Prostate gland (tissue), 2 donors: ENCODE results near the gene RRP1B. TPM values are rescaled to one million over a fixed set of nuclear protein-coding genes. Genes with fewer than 3 reads are reported as not detected.
A peak's percentile ranks its signal among the peaks of the same experiment; 100 is the strongest.
"Not testable (repeated sequence)": the region's sequence is repeated elsewhere in the genome, so short reads cannot be mapped to it uniquely, and the experiment has no call there.

ENCODE experiments used
- DNase-seq: peaks from one replicate; pipeline ENCODE4 v3.0.0-alpha.2; 2019; ENCODE audit warnings: low spot score
- H3K27ac ChIP-seq, 2 donors: fragments of 200-600 bp; sonication (generic); 2 replicates each; pipeline ENCODE4 v1.5.1; 2017 to 2019
- H3K27me3 ChIP-seq: fragments of 200-600 bp; sonication (generic); replicated peaks from 2 replicates; pipeline ENCODE4 v1.5.1; 2019; ENCODE audit not compliant: insufficient read depth
- H3K36me3 ChIP-seq, 2 donors: fragments of 200-600 bp; sonication (generic); 1 replicate in 1 of 2; 2 replicates in 1 of 2; pipeline versions ENCODE4 v1.5.1 to v1.8.1; 2017 to 2019
- H3K4me1 ChIP-seq: fragments of 200-600 bp; sonication (generic); replicated peaks from 2 replicates; pipeline ENCODE4 v1.5.1; 2019
- H3K4me3 ChIP-seq, 2 donors: fragments of 200-600 bp; sonication (generic); 2 replicates each; pipeline ENCODE4 v1.5.1; 2017 to 2019
- H3K9me3 ChIP-seq: fragments of 200-600 bp; sonication (generic); 2 replicates; pipeline ENCODE4 v1.5.1; 2017
- POLR2A ChIP-seq: fragments of 450-650 bp; IDR thresholded peaks from one replicate; pipeline ENCODE4 v1.6.1; 2016; ENCODE audit warnings: antibody characterized with exemption, mild to moderate bottlenecking
- POLR2AphosphoS5 ChIP-seq: sonication (generic); formaldehyde crosslinking; IDR thresholded peaks from one replicate; pipeline ENCODE4 v1.6.1; 2017; ENCODE audit warnings: antibody characterized with exemption
- WGBS: methylation state at CpG from one replicate; pipeline ENCODE4 v1.1.5; 2018; 5-methylcytosine and 5-hydroxymethylcytosine counted together
- intact Hi-C: fragments of 100-400 bp; cut with DNase I; formaldehyde crosslinking; loops from one replicate; pipeline ENCODE4 v1.14.2; 2022
- total RNA-seq, 2 donors: library from RNA; depleted of rRNA; stranded (reverse); fragments of >200 nt; gene quantifications; one replicate each; pipeline ENCODE4 v1.1.0, GENCODE V29; 2016
- TF ChIP-seq, protein P1 (sequence below), 4 experiments: fragments of 200-600 bp in 2 of 4; fragments of 450-650 bp in 2 of 4; sonication (generic) in 2 of 4; IDR thresholded peaks; 1 replicate in 3 of 4; 2 replicates in 1 of 4; pipeline ENCODE4 v1.5.1; 2016 to 2019; ENCODE audit warnings: antibody characterized with exemption in 4 of 4, mild to moderate bottlenecking in 2 of 4, moderate library complexity in 2 of 4

The RRP1B gene
- total RNA-seq, 2 donors from 2014 or later, result 22.7 to 38.3 TPM

DNA sequence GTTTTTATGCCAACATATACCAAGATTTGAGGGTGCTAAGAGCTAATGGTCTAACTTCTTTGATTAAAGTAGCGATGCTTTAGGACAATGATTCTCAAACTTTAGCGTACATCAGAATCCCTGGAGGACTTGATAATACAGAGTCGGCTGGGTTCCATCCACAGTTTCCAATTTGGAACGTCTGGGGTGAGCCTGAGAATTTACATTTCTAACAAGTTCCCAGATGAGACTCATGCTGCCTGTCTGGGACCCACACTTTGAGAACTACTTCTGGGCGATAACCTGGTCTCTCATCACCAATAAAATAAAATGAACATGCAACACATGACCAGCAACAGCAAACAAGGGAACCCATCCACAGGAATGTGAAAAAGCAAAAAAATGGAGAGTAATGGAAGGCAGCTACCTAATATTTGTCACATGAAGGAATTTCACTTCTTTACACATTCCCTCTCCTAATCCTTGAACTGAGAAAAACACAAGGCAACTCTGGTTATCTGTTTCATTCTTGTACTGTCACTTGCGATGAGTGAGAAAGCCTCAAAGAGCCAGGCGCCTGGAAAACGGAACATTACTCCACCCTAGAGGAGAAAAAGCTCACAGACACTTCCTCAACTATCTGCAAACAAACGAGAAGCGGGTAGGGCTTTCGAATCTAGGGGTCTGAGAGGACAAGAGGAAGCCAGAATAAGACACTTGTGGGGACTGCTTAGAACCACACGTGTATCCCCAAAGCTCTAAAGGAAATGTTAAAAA, 14.0 kb upstream of the RRP1B start:
- TF ChIP-seq POLR2AphosphoS5 (peak; percentile 64), POLR2A (no peak)
- TF ChIP-seq, protein P1, sequence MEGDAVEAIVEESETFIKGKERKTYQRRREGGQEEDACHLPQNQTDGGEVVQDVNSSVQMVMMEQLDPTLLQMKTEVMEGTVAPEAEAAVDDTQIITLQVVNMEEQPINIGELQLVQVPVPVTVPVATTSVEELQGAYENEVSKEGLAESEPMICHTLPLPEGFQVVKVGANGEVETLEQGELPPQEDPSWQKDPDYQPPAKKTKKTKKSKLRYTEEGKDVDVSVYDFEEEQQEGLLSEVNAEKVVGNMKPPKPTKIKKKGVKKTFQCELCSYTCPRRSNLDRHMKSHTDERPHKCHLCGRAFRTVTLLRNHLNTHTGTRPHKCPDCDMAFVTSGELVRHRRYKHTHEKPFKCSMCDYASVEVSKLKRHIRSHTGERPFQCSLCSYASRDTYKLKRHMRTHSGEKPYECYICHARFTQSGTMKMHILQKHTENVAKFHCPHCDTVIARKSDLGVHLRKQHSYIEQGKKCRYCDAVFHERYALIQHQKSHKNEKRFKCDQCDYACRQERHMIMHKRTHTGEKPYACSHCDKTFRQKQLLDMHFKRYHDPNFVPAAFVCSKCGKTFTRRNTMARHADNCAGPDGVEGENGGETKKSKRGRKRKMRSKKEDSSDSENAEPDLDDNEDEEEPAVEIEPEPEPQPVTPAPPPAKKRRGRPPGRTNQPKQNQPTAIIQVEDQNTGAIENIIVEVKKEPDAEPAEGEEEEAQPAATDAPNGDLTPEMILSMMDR (IDR thresholded peaks at IDR 0.05), result peak; percentile 11 to 76 (median 54)
- intact Hi-C loops, result no loop called here
- peak; percentile 64 for DNase-seq
- Histone ChIP-seq H3K27ac (peak overlapping the region; percentile 46 to 67), H3K27me3 (no peaks in the 10 kb centered on the region), H3K9me3 (no peaks in the 10 kb centered on the region), H3K4me3 (no peak overlapping the region), H3K36me3 (no peaks in the 10 kb centered on the region), H3K4me1 (no peaks in the 10 kb centered on the region)
- WGBS, result 36% methylated on average over 12 of the region's 12 CpGs

DNA sequence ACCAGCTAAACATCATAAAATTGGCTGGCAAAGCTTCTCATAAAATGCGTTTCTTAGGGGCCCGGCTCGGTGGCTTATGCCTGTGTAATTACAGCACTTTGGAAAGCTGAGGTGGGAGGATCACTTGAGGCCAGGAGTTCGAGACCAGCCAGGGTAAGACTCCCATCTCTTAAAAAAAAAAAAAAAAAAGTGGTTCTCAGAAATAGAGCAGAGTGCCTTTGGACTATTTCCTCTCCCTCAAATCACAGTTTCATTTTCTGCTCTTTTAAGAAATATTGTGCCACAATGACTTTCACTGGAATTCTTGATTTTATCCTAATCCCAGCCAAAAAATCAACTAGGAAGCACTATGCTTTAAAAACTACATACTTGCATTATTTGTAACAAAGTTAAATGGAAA, 13.4 kb upstream of the RRP1B start:
- Histone ChIP-seq H3K27me3 (no peaks in the 10 kb centered on the region), H3K4me1 (no peaks in the 10 kb centered on the region), H3K4me3 (no peak overlapping the region), H3K36me3 (no peaks in the 10 kb centered on the region), H3K27ac (peak overlapping the region; percentile 46 to 67), H3K9me3 (no peaks in the 10 kb centered on the region)
- intact Hi-C loops, result no loop called here
- WGBS, result 16% methylated on average over 4 of the region's 4 CpGs
- DNase-seq, result no peak
- no peak for TF ChIP-seq POLR2AphosphoS5
- no peak for TF ChIP-seq POLR2A
- TF ChIP-seq, protein P1 (IDR thresholded peaks at IDR 0.05), result no peak

DNA sequence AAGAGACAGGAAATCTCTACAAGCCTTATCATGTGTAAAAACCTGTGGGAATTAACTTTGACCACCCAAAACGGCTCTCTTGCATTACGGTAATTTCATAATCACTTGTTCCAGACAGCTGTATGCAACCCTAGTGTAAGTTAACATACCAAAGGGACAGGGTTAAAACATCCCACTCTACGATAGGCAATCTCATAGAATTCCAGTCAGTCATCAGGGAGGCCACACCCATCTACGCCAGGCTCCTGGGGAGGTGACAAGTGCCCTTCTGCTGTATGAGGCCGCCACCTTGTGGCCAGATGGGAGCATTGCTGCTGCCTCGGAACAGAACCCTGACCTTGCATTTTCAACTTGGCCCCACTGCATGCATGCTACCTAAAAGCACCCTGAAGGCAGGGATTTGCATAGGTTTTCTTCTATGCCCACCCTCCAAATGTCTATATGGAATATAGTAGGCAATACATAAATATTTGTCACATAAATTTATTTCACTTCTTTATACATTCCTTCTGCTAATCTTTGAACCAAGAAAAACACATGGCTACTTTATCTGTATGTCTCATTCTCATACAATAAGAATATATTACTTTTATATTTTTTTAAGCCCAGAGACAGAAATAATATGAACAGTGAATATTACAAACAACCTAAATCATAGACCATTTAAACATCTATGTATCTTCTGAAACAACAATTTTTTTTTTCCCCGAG, 12.7 kb upstream of the RRP1B start:
- H3K27me3 ChIP-seq, result no peaks in the 10 kb centered on the region
- no peaks in the 10 kb centered on the region for H3K4me1 ChIP-seq
- no peak overlapping the region for H3K27ac ChIP-seq
- peak; percentile 90 for DNase-seq
- WGBS, result 15% methylated on average over 7 of the region's 7 CpGs
- no peak overlapping the region for H3K4me3 ChIP-seq
- intact Hi-C loops, result no loop called here
- H3K9me3 ChIP-seq, result no peaks in the 10 kb centered on the region
- TF ChIP-seq POLR2AphosphoS5 (peak; percentile 88), POLR2A (no peak)
- TF ChIP-seq, protein P1 (IDR thresholded peaks at IDR 0.05), result peak; percentile 97 to 100 (median 100)
- H3K36me3 ChIP-seq, result no peaks in the 10 kb centered on the region

DNA sequence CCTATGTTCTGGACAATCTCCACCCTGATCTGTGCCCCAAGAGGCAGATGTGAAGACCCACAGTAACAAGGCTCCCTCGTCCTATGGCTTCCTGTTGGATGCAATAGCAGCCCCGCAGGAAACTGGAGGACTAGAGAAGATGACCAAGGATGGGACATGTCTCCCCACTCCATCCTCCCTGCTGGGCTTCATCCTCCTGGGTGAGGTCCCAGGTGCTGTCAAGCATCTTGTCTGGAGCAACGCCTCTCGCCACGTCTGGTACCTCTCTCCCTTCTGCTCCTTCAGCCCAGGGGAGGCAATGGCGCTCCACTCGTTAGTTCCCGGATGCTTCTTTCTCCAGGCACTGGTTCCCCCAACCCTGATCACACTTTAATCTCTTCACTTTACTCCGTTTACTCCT, 11.2 kb upstream of the RRP1B start:
- 74% methylated on average over 9 of the region's 9 CpGs for WGBS
- no peak for DNase-seq

GRCh38 chr21:43651926-43652325, 7.4 kb upstream of the RRP1B start:
- H3K27me3 ChIP-seq, H3K4me1 ChIP-seq, H3K36me3 ChIP-seq, H3K4me3 ChIP-seq, H3K27ac ChIP-seq, intact Hi-C loops, DNase-seq, H3K9me3 ChIP-seq: not testable (repeated sequence)
- WGBS, result 97% methylated on average over 6 of the region's 6 CpGs

More for the DNA sequence above, 11.2 kb upstream of the RRP1B start:
- H3K4me1 ChIP-seq, result no peaks in the 10 kb centered on the region
- no peaks in the 10 kb centered on the region for H3K27me3 ChIP-seq
- no peaks in the 10 kb centered on the region for H3K36me3 ChIP-seq
- TF ChIP-seq, protein P1 (IDR thresholded peaks at IDR 0.05), result no peak
- TF ChIP-seq POLR2AphosphoS5, result no peak
- no peak overlapping the region for H3K4me3 ChIP-seq
- H3K9me3 ChIP-seq, result no peaks in the 10 kb centered on the region
- intact Hi-C loops, result no loop called here
- H3K27ac ChIP-seq, result no peak overlapping the region
